Neural cell (in vitro differentiated cells): Measurements from ENCODE around the gene UNKL. TPM values are rescaled to one million over a fixed set of nuclear protein-coding genes. Genes with fewer than 3 reads are reported as not detected.

ENCODE experiments used
- H2AFZ ChIP-seq: fragments of 200-600, 300-800 bp; sonication (generic), shearing (Covaris generic); 2 replicates; pipeline ENCODE4 v1.6.0; 2014; ENCODE audit warnings: low read depth, mild to moderate bottlenecking, antibody characterized with exemption, low read length, moderate library complexity
- H3F3A ChIP-seq: fragments of 200-600 bp; shearing (Covaris generic); 2 replicates; pipeline ENCODE4 v1.6.1; 2016; ENCODE audit warnings: mild to moderate bottlenecking, moderate library complexity, mixed read lengths, antibody characterized with exemption, low read length; ENCODE audit not compliant: insufficient read depth, poor library complexity, severe bottlenecking
- H3K27ac ChIP-seq: fragments of 200-600, 300-800 bp; sonication (generic), shearing (Covaris generic); 2 replicates; pipeline ENCODE4 v1.5.1; 2014; ENCODE audit warnings: mild to moderate bottlenecking, low read length, moderate library complexity
- H3K27me3 ChIP-seq: fragments of 300-800, 200-600 bp; sonication (generic), shearing (Covaris generic); 2 replicates; pipeline ENCODE4 v1.6.0; 2014; ENCODE audit warnings: mild to moderate bottlenecking, low read depth, low read length, moderate library complexity; ENCODE audit not compliant: insufficient read depth
- H3K36me3 ChIP-seq: fragments of 300-800, 200-600 bp; sonication (generic), shearing (Covaris generic); 2 replicates; pipeline ENCODE4 v1.5.1; 2014; ENCODE audit warnings: mild to moderate bottlenecking, antibody characterized with exemption, low read length, moderate library complexity; ENCODE audit not compliant: insufficient read depth
- H3K4me2 ChIP-seq: fragments of 300-800, 200-600 bp; sonication (generic), shearing (Covaris generic); 2 replicates; pipeline ENCODE4 v1.6.0; 2014; ENCODE audit warnings: mild to moderate bottlenecking, low read length
- H3K4me3 ChIP-seq: fragments of 300-800, 200-600 bp; sonication (generic), shearing (Covaris generic); 2 replicates; pipeline ENCODE4 v1.5.1; 2014; ENCODE audit warnings: mild to moderate bottlenecking, low read length, moderate library complexity
- H3K79me2 ChIP-seq: fragments of 200-600 bp; shearing (Covaris generic); replicated peaks from 2 replicates; pipeline ENCODE4 v1.6.0; 2014; ENCODE audit warnings: mild to moderate bottlenecking, low read length, moderate library complexity; ENCODE audit not compliant: insufficient read depth
- H3K9ac ChIP-seq: fragments of 300-800, 200-600 bp; sonication (generic), shearing (Covaris generic); 2 replicates; pipeline ENCODE4 v1.6.1; 2016; ENCODE audit warnings: mild to moderate bottlenecking, low read length, mixed read lengths
- H3K9me2 ChIP-seq: fragments of 200-600 bp; shearing (Covaris generic); 2 replicates; pipeline ENCODE4 v1.6.1; 2016; ENCODE audit warnings: mild to moderate bottlenecking, low read length, mixed read lengths; ENCODE audit not compliant: insufficient read depth
- H3K9me3 ChIP-seq: fragments of 200-600, 300-800 bp; sonication (generic), shearing (Covaris generic); 2 replicates; pipeline ENCODE4 v1.6.1; 2016; ENCODE audit warnings: mild to moderate bottlenecking, mixed run types, low read length, moderate library complexity, mixed read lengths
- H4K20me1 ChIP-seq: fragments of 200-600 bp; shearing (Covaris generic); 2 replicates; pipeline ENCODE4 v1.6.1; 2016; ENCODE audit warnings: mild to moderate bottlenecking, mixed run types; ENCODE audit not compliant: insufficient read depth
- CTCF ChIP-seq: fragments of 450-650 bp; IDR thresholded peaks from 2 replicates; pipeline ENCODE4 v1.5.1; 2014; ENCODE audit warnings: antibody characterized with exemption, mild to moderate bottlenecking, moderate library complexity; ENCODE audit not compliant: poor library complexity, severe bottlenecking
- EP300 ChIP-seq: fragments of 450-650 bp; conservative IDR thresholded peaks from 2 replicates; pipeline ENCODE4 v1.6.1; 2014; ENCODE audit warnings: antibody characterized with exemption, mild to moderate bottlenecking, moderate library complexity; ENCODE audit not compliant: poor library complexity, severe bottlenecking
- EZH2 ChIP-seq: fragments of 200-600, 300-800 bp; shearing (Covaris generic), sonication (generic); IDR thresholded peaks from 2 replicates; pipeline ENCODE4 v1.6.1; 2014; ENCODE audit warnings: antibody characterized with exemption, low read length, borderline replicate concordance, mild to moderate bottlenecking; ENCODE audit not compliant: insufficient read depth, poor library complexity, severe bottlenecking
- MXI1 ChIP-seq: fragments of 450-650 bp; conservative IDR thresholded peaks from 2 replicates; pipeline ENCODE4 v1.6.1; 2014; ENCODE audit warnings: antibody characterized with exemption, mild to moderate bottlenecking; ENCODE audit not compliant: poor library complexity, severe bottlenecking
- POLR2AphosphoS5 ChIP-seq: IDR thresholded peaks from 2 replicates; pipeline ENCODE4 v1.6.1; 2012
- RAD21 ChIP-seq: fragments of 450-650 bp; conservative IDR thresholded peaks from 2 replicates; pipeline ENCODE4 v1.6.1; 2014; ENCODE audit warnings: antibody characterized with exemption, mild to moderate bottlenecking, moderate library complexity
- REST ChIP-seq: IDR thresholded peaks from 2 replicates; pipeline ENCODE4 v1.6.1; 2012; ENCODE audit warnings: borderline replicate concordance
- SMC3 ChIP-seq: fragments of 450-650 bp; conservative IDR thresholded peaks from 2 replicates; pipeline ENCODE4 v1.6.1; 2014; ENCODE audit warnings: antibody characterized with exemption, mild to moderate bottlenecking, moderate library complexity; ENCODE audit not compliant: poor library complexity
- TAF1 ChIP-seq: IDR thresholded peaks from 2 replicates; pipeline ENCODE4 v1.6.1; 2012; ENCODE audit warnings: low read depth
- polyA plus RNA-seq: library from polyadenylated mRNA; depleted of rRNA; stranded (reverse); fragments of >200 nt; gene quantifications from 2 replicates; pipeline ENCODE4 v1.2.3, GENCODE V29; 2014

The UNKL gene
- polyA plus RNA-seq, 1 donor from 2014 or later: 11.9 TPM

- no peaks in the 10 kb centered on the region for H3K9me3 ChIP-seq
- no peak overlapping the region for H3K27ac ChIP-seq
- no peaks in the 10 kb centered on the region for H4K20me1 ChIP-seq
- no peaks in the 10 kb centered on the region for H3K36me3 ChIP-seq
- no peaks in the 10 kb centered on the region for H3K9me2 ChIP-seq
- no peak overlapping the region for H2AFZ ChIP-seq
- TF ChIP-seq CTCF: no peak
- no peak for TF ChIP-seq MXI1
- no peak for TF ChIP-seq POLR2AphosphoS5
- TF ChIP-seq EZH2: no peak
- TF ChIP-seq REST: no peak
- TF ChIP-seq SMC3: no peak
- no peak for TF ChIP-seq EP300
- TF ChIP-seq RAD21: no peak
- no peak for TF ChIP-seq TAF1
- no peaks in the 10 kb centered on the region for H3F3A ChIP-seq
- H3K27me3 ChIP-seq: no peaks in the 10 kb centered on the region
- H3K9ac ChIP-seq: no peak overlapping the region
- no peak overlapping the region for H3K4me2 ChIP-seq
- H3K79me2 ChIP-seq: peaks cover 14% of the 10 kb centered on the region
- no peak overlapping the region for H3K4me3 ChIP-seq
Observed at GRCh38 chr16:1412847-1413246, 1.7 kb downstream of the UNKL start.

GRCh38 chr16:1408171-1408837, 6.2 kb downstream of the UNKL start:
- Histone ChIP-seq H3K79me2 (peaks cover 20% of the 10 kb centered on the region), H3K9me2 (no peaks in the 10 kb centered on the region), H3K9ac (peak overlapping the region; percentile 91), H3K4me3 (peak overlapping the region; percentile 84), H3K9me3 (no peaks in the 10 kb centered on the region), H3K27me3 (no peaks in the 10 kb centered on the region), H3K27ac (peak overlapping the region; percentile 87), H3K36me3 (no peaks in the 10 kb centered on the region), H4K20me1 (no peaks in the 10 kb centered on the region), H3K4me2 (peak overlapping the region; percentile 80), H3F3A (no peaks in the 10 kb centered on the region), H2AFZ (peak overlapping the region; percentile 93)
- TF ChIP-seq REST: peak; percentile 63
- peak; percentile 30 for TF ChIP-seq TAF1
- no peak for TF ChIP-seq CTCF
- peak; percentile 92 for TF ChIP-seq POLR2AphosphoS5
- TF ChIP-seq SMC3: no peak
- TF ChIP-seq EP300: peak; percentile 28
- peak; percentile 58 for TF ChIP-seq MXI1
- no peak for TF ChIP-seq EZH2
- peak; percentile 13 for TF ChIP-seq RAD21
